Pulmonary artery endothelial cell (primary cell): ENCODE results near the gene ANGPTL8. TPM values are rescaled to one million over a fixed set of nuclear protein-coding genes. Genes with fewer than 3 reads are reported as not detected.

Source experiments
- DNase-seq: peaks from one replicate; pipeline ENCODE4 v3.0.0-alpha.2; 2011; ENCODE audit warnings: low read depth, low spot score
- total RNA-seq: library from RNA; depleted of rRNA; stranded (reverse); fragments of >200 nt; gene quantifications from 2 replicates; pipeline ENCODE4 v1.2.3, GENCODE V29; 2014

Gene ANGPTL8
- total RNA-seq, 1 donor from 2014 or later = not detected

DNA sequence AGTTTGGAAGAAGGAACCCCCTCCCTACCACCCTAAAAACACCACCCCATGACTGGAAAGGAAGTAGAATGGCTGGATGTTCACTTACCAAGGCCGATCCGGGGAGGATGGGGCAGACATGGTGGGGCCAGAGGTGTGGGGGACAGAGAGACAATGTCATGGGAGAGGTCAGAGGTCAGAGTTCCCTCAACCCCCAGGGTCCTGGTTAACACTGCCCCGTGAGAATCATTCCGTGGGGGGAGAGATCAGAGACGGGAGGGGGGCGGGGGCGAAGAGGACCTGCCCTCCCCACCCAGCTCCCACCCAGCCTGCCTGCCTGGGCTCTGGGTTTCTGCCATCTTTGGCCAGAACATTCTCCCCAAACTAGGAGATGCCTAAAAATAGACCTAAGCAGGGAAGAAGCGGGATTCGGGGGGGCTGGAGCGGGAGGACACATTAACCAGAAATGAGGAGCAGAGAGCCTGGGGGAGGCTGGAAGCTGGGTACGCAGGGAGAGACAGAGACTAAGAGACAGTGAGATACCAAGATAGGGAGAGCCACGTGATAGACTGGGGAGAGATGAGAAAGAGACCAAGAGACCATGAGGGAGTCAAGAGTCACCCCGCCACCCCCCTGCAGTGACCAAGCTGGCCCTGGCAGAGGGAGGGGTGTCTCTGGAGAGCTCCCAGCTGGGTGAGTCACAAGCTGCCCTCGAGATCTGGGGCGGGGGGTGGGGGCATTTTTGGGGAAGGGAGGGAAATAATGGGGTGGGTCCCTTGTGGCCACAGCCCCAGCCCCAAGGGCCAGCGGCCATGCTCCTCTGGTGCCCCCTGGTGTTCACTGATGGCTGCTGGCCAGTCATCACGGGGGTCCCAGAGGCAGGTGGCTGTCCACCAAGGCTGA is 36.0 kb upstream of the ANGPTL8 start:
- no peak for DNase-seq

DNA sequence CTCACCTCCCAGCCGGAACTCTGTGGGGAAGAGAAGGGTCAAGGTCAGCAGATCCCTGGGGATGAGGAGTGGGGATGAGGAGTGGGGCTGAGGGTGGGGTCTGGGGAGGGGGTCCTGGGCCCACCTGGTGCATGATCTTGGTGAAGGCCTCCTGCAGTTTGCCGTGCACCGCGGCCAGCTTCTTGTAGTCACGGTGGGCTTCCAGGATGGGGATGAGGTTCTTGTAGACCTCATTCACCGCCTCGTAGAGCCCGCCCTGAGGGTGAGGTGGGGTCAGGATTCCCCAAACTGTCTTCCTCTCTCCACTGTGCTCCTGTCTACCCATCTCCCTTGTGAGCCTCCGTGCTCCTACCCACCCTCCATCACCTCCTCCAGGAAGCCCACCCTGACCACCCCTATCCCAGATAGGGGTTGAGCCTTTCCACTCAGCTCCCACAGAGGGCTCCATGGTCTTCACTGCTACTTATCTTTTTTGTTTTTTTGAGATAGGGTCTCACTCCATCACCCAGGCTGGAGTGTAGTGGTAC is 35.3 kb upstream of the ANGPTL8 start:
- no peak for DNase-seq

DNA sequence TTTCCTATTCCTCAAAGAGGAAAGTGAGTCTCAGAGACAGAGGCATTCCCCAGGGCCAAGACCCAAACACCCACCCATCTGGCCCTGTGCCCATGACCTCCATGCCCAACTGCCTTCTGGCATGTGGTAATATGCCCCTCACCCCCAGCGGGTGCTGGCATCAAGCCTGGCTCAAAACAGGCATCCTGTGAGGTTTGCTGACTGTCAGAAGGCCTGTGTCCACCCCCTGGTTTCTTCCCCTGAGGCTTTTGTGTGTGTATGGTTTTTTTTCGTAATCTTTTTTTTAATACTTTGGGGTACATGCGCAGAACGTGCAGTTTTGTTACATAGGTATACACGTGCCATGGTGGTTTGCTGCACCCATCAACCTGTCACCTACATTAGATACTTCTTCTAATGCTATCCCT is 34.5 kb upstream of the ANGPTL8 start:
- DNase-seq = no peak

DNA sequence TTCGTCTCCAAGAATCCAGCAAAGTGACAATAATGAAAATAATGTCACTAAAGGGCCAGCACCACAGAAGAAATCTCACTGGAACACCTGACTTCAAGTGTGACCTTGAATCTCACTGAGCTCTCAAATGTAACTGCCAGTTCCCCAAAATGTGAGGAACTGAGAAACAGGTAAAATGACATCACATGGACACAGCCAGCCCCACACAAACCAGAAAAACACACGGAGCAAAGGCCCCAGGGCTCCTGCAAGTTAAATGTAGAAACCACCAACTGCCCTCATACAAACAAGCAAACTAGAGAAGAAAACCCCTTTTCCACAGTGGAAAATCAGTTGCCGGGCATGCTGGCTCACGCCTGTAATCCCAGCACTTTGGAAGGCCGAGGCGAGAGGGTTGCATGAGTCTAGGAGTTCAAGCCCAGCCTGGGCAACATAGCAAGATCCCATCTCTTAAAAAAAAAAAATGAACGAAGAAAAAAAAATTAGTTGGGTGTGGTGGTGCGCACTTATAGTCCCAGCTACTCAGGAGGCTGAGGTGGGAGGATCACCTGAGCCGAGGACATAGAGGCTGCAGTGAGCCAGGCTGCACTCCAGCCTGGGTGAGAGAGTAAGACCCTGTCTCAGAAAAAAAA is 33.4 kb upstream of the ANGPTL8 start:
- DNase-seq = no peak

DNA sequence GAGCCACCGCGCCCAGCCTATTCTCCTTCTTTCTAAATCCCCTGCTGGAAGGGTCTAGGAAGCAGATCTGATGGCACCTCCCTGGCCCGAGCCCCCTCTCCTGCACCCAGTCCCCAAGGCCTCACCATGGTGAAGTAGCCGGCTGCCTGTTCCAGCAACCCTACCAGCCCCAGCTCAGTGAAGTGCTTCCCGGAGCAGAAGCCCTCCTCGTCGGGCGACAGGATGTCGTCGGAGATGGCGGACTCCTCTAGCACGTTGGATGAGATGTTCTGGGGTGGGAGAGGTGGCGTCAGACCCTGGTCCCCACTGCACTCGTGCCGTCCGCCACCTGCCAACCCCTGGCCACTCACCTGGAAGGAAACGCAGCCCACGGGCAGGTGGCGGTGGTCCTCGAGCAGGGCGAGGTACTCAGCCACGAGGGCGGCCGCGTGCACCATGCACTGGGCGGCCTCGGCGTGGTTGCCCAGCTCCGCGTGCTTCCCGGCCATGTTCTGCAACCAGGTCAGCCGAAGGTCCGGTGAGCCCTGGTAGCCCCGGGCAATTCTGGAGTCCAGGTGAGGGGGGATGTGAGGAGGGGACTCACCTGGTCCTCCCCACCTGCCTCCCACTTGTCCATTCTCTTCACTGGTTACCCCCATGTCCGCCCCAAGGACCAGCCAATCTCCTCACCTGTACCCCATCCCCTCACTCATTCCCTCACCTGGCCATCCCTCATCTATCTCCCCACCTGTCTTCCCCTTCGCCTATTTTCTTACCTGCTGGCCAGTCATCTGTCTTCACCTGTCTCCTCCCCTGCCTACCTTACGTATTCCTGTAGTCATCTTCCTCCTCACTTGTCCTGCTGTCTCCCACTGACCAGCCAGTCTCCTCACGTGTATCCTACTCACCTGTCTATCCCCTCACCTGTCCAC is 30.6 kb upstream of the ANGPTL8 start:
- no peak for DNase-seq

DNA sequence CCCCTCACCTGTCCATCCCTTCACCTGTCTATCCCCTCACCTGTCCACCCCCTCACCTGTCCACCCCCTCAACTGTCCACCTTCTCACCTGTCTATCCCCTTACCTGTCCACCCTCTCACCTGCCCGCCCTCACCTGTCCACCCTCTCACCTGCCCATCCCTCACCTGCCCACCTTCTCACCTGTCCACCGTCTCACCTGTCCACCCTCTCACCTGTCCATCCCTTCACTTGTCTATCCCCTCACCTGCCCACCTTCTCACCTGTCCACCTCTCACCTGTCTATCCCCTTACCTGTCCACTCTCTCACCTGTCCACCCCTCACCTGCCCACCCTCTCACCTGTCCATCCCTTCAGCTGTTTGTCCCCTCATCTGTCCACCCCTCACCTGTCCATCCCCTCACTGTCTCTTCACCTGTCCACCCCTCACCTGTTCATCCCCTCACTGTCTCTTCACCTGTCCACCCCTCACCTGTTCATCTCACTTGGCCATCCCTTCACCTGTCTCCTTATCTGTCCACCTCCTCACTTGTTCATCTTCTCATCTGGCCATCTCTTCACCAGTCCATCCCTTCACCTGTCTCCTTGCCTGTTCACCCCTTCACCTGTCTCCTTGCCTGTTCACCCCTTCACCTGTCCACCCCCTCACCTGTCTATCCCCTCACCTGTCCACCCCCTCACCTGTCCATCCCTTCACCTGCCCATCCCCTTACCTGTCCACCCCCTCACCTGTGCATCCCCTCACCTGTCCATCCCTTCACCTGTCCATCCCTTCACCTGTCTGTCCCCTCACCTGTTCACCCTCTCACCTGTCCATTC is 29.4 kb upstream of the ANGPTL8 start:
- no peak for DNase-seq

DNA sequence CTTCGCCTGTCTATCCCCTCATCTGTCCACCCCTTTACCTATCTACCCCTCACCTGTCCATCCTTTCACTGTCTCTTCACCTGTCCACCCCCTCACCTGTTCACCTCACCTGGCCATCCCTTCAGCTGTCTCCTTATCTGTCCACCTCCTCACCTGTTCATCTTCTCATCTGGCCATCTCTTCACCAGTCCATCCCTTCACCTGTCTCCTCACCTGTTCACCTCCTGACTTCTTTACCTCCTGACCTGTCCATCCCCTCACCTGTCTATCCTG is 28.8 kb upstream of the ANGPTL8 start:
- DNase-seq = no peak

DNA sequence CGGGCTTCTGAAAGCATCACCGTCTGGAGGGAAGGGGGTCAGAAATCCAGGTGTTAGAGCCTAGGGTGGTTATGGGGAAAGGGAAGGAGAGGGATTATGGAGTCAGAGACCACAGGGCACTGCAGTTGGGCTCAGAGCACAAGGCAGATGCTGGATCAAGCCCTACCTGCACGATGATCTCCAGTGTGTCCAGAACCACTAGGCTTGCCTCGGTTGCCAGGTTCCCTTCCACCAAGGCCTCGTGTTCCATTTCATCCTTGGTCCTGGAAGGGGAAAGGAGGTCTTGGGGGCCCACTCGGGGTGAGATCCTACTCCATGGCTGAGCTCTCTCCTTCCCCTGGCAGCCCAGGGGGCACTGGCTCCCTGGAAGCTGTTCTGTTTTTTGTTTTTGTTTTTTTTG is 25.0 kb upstream of the ANGPTL8 start:
- DNase-seq = no peak

DNA sequence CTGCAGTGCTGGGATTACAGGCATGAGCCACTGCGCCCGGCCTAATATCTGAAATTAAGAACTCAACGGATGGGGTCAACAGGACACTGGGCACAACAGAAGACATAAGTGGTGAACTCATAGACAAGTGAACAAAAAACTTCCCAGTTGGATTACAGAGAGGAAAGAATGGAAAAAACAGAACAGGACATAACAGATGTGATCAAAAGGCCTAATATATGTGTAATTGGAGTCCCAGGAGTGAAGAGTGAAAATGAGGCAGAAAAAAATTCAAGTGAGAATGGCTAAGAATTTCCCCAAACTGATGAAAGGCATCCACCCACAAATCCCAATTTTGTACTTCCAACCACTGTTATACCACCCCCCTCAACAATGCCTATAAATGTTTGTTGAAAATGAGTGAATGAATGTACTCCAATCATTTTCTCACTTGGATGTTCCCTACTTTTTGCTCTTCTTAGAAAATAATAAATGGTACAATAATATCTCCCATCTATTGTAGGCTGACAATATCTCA is 18.3 kb upstream of the ANGPTL8 start:
- DNase-seq = no peak

DNA sequence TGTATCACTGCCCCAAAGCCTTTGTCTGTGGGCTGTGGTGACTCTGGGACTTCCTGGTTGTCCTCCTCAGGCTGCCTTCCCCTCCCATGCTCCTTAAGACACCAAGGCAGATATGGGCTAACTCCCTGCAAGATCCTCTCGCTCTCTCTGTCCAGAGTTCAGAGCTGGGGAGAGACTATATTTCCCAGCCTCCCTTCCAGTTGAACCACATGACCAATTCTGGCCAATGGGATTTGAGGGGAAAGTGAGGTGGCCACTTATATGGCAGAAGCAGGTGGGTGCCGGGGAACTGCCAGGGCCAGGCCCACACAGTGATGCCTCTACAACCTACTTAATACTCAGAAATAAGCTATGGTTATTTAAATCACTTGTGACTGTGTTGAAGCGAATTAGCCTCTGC is 16.2 kb upstream of the ANGPTL8 start:
- no peak for DNase-seq

DNA sequence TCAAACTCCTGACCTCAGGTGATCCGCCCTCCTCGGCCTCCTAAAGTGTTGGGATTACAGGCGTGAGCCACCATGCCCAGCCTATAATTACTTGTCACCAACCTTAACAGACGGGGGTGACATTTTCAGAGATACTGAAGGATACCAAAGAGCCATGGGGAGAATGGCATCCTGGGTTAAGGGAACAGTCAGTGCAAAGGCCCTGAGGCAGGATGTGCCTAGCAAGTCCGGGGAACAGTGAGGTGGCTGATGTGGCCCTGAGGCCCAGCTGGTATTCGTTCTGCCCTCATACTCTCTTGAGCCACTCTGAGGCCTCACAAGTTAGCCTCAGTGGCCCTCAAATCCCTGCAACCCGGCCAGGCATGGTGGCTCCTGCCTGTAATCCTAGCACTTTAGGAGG is 15.0 kb upstream of the ANGPTL8 start:
- no peak for DNase-seq

DNA sequence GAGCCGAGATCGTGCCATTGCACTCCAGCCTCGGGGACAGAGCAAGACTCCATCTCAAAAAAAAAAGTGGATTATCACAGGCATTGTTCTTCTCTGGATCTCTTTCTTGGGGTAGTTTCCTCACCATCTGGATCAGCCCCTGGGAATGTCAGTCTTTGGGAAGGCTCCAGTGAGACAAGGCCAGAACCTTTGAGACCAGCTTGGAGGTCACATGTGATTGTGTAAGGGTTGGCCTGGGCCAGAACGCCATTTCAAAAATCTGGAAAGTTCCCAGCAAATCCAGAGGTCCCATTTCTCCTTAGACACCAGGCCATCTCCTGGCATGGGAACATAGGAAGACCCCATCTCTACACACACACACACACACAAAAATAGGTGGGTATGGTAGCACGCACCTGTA is 14.2 kb upstream of the ANGPTL8 start:
- DNase-seq = no peak

DNA sequence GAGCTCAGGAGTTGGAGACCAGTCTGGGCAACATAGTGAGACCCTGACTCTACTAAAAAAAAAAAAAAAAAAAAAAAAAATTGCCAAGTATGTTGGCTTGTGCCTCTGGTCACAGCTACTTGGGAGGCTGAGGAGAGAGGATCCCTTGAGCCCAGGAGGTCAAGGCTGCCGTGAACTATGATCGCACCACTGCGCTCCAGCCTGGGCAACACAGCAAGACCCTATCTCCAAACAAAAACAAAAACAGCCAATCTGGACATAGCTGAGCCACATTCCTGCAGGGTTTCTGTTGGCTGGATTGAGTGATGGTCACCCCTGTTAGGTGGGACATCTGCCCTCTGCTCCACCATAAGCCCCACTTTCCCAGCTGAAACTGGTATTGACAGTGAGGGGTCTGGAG is 13.6 kb upstream of the ANGPTL8 start:
- DNase-seq = no peak

DNA sequence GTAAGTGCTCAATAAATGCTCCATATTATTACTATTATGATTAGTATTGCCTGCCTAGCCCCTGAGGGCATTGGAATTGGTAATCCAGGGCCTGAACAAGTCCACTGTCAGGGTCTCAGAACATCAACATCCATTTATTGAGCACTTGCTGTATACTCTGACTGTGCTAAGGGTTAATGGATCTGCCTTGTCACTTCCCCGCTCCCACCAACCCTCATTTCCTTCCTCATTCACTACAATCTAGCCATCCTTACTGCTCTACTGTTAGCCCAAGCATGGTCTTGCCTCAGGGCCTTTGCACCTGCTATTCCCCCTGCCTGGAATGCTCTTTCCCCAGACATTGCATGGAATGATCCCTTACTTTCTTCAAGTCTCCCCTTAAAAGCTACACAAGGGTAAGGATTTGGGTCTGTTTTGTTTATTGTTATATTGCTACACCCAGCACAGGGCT is 12.7 kb upstream of the ANGPTL8 start:
- no peak for DNase-seq

DNA sequence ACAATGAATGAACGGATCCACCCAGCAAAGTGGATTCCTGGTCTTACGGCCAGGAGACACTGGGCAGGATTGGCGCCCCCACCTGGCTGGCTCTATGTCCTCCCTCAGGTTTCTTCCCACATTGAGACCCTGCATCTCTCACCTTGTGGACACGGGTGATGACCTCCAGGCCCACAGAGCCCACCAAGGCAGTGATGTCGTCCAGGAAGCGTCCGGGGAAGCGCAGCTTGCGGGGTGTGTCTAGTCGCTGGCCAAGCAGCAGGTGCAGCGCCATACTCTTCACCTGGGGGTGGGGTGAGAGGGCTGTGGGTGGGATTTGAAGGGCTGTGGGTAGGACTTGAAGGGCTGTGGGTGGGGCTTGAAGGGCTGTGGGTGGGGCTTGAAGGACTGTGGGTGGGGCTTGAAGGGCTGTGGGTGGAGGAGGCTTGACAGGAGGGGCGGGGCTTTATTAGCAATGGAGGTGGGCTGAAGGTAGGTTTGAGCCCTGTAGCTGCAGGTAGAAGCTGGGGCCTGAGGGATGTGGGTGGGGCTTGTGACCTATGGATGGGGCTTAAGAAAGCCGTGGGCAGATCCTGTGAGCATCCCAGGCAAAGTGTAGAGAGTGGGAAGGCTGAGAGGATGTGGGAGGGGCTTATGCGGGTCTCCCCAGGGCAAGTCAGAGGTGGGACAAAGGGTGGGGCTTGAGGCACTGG is 12.1 kb upstream of the ANGPTL8 start:
- no peak for DNase-seq

DNA sequence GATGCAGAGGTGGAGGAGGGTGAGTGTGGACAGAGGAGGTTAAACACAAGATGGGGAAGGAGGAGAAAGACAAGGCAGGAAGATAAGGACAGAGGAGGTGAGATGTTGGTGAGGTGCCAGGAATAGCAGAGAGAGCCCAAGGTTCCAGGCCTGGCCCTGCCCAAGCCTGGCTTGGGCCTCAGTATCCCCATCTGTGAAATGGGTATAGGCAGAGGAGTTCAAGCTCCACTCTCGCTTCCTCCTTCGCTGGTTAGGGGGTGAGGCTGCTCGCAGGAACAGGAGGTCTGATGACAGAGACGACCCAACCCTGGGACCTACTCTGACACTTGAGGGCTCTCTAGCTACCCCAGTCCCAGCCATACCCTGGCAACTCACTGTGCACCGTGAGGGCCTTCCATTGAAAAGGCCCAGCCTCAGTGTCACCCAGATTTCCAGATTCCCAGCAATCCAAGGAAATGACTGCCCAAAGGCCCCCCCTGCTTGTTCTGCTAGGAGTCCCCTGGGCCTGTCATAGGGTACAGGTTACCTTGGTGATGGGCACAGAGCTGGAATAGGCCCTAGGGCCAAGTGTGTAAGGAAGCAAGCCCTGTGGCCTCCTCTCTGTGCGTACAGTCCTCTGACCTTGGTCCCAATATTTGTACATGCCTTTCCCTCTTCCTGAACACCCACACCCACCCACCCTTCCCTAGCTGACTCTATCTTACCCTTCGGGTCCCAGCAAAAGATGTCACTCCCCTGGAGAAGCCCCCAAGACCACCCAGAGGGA is 8.6 kb upstream of the ANGPTL8 start:
- no peak for DNase-seq

DNA sequence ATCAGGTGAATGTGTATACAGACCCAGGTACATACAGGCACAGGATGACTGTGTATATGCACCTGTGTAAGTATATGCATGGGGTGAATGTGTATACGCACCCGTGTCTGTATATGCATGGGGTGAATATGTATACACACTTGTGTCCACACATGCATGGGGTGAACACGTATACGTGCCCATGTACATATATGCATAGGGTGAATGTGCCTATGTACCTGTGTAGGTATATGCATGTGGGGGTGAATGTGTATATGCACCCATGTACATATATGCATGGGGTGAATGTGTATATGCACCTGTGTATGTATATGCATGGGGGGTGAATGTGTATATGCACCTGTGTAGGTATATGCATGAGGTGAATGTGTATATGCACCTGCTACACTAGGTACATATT is 6.9 kb upstream of the ANGPTL8 start:
- DNase-seq = no peak

DNA sequence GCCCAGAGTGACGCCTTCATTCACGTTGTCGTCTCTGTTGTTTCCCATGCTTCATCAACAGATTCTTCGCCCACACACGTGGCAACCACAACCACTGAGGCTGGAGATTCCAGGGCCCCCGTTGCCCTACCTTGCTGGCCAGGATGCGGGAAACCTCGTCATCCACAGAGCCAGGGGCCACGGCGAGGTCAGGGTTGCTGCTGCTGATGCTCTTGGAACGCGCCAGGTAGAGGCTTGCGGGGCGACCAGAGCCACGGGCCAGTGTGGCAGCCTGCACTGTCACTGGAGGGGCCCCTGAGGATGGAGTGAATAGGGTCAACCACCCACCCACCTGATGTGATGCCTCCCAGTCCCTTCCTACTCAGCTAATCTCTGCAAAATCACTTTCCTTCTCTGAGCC is 6.3 kb upstream of the ANGPTL8 start:
- no peak for DNase-seq

DNA sequence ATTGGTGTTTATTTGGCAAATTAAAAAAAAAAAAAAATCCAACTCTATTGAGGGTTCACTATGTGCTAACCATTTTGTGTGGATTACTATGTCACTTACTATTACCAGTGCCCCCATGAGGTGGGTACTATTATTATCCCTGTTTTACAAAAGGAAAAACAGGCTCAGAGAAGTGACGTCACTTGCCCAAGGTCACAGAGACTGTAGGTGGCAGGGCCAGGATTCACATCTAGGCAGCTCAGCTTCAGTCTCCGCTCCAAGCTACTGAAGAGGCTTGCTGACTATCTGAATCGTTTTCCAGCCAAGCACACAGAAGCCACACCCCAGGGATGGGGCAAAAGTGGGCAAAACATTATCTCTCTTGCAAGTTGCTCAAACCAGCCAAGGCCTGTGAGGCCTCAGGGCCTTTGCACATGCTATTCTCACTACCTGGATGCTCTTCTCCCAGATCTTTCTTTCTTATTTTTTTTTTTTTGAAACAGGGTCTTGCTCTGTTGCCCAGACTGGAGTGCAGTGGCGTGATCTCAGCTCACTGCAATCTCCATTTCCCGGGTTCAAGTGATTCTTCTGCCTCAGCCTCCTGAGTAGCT is 4.8 kb upstream of the ANGPTL8 start:
- no peak for DNase-seq
